HG03354 (cell line): ENCODE results near the gene KNDC1.
"Not testable (repeated sequence)": the region's sequence is repeated elsewhere in the genome, so short reads cannot be mapped to it uniquely, and the experiment has no call there.

Experiments used
- ATAC-seq: cut with Tn5 transposase; IDR thresholded peaks from one replicate; pipeline ENCODE4 v1.9.1; 2021; ENCODE audit warnings: mild to moderate bottlenecking; ENCODE audit not compliant: unreplicated experiment, poor library complexity, severe bottlenecking

KNDC1 gene

DNA sequence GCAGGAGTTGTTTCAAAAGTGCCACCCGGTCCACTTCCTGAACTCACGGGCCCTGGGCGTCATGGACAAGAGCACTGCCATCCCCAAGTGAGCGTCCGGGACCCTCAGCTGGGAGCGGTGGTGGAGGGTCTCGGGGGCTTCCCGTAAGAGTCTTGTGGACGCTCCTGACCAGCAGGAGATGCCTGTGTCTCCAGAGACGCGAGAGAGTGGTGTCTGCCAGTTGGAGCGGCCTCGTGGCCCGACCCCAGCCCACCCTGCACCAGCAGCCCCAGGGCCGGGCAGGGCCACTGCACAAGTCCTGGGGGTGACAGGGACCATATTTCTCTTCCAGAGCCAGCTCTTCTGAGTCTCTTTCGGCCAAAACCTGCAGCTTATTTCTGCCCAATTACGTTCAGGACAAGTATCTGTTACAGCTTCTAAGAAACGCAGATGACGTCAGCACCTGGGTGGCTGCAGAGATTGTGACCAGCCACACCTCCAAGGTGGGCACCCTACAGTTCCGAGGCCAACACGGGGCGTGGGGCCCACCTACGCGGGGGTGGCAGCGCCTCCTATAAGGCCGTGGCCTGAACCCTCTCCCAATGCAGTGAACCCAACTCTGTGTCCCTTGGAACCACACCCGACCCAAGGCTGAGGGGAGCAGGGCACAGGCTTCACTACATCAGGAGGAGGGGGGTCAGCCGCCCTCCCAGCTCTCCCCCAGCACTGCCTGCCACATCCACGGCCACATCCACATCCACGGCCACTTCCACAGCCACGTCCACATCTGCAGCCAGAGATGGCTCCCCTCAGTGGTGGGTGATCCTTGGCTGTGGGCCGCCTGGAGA, 53.8 kb downstream of the KNDC1 start:
- ATAC-seq: no peak

DNA sequence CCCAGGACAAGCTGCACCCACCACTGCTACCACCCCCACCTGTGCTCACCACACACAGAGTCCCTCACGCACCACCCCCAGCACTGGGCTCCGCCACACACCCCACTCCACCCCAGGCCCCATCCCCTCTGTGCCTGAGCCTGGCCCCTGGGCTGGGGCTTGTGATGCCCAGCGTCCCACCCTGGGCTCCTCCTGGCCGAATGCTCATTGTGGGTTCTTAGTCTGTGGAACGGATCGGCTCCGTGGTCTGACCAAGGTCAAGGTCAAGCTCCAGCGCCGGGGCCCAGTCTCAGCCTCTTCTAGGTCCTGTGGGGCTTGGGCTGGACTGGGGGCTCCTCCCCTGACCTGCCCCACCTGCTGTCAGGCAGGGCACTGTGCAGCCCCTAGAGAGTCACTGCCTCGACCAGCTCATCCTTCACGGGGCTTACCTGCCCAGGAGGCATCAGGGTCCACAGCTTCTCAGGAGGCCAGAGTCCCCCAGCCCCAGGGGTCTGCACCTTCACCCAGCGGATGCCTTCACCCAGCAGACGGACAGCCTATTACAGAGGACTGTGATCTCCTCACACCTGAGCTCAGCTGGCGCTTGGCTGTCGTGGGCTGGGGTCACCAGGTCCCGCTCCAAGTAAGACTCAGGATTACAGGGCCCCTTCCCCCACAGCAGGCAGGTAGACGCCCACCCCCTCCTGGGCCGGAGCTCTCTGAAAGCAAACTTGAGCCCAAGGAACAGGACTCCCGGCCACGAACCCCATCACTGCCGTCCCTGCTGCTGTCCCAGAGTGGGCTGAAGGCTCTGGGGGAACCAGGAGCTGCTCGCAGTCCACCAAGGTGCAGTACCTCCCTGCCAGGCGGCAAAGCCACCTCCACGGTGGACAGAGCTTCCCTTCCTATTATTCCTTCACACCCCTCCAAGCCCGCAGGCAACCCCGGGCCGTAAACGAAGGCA, 54.7 kb downstream of the KNDC1 start:
- ATAC-seq: no peak

DNA sequence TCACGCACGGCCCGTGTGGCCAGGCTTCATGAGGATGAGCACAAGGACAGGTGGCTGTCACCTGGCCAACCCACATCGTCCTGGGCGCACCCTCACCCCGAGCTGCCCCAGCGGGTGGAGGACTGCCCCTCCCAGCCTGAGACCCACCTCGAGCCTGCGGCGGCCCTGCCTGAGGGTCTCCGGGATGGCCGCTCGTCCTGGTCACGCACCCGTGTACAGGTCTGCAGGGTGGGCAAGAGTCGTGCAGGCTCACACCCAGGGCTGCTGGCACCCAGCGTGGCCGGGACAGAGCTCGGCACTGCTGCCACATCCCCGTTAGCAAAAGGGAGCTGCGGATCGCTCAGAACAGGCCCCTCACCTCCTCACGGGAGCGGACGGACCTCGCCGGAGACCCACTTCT, 55.6 kb downstream of the KNDC1 start:
- ATAC-seq: no peak

DNA sequence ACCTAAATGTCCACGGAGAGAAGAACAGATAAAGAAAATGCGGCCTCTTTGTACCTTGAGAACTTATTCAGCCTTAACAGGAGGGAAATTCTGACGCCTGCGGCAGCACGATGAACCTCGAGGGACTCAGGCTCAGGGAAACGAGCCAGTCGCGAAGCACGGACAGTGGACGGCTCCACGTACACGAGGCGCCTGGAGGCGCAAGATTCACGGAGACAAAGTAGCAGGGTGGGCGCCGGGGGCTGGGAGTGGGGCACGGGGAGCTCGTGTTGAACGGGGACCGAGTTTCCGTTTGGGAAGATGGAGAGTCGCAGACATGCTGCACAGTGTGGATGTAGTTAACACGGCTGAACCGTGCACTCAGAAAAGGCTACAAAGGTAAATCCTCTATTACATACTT, 56.8 kb downstream of the KNDC1 start:
- no peak for ATAC-seq

DNA sequence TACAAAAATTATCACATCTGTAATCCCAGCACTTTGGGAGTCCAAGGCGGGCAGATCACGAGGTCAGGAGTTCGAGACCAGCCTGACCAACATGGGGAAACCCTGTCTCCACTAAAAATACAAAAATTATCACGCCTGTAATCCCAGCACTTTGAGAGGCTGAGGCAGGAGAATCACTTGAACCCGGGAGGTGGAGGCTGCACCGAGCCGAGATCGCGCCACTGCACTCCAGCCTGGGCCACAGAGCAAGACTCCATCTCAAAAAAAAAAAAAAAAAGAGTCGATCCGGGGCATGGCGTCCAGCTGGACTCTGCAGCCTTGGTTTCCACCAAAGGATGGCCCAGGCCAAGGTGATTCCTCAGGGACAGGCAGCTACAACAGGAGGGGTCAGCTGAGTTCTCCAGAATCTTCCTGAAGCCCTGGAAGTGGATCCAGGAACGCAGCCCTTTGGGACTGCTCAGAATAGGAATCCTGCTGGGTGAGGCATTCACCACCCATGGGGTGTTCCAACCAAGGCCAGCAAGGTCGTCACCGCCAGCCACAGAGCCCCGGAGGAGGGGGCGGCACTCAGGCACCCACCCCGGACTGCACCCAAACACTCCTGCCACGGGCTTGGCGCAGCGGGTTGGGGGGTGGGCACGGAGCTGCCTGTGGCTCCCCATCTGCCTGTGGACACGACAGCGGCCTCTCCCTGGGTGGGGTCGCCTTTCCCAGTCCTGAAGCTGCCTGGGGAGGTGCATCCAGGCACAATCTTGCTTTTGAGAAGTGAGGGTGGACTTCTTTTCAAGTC, 58.0 kb downstream of the KNDC1 start:
- no peak for ATAC-seq

DNA sequence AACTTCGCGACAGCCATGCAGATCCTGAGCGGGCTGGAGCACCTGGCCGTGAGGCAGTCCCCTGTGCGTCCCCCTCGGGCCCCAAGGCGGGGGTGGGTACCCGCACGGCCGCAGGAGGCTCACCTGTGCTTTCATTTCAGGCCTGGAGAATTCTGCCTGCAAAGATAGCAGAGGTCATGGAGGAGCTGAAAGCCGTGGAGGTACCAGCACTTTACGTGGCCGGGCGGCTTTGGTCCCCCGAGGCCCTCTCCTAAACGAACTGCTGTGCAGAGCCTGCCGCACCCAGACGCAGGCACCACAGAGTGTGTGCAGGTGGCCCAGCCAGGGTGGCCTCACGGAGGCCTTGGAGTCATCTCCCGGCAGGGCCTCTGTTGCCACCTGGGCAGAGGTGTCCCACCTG, 58.9 kb downstream of the KNDC1 start:
- no peak for ATAC-seq

DNA sequence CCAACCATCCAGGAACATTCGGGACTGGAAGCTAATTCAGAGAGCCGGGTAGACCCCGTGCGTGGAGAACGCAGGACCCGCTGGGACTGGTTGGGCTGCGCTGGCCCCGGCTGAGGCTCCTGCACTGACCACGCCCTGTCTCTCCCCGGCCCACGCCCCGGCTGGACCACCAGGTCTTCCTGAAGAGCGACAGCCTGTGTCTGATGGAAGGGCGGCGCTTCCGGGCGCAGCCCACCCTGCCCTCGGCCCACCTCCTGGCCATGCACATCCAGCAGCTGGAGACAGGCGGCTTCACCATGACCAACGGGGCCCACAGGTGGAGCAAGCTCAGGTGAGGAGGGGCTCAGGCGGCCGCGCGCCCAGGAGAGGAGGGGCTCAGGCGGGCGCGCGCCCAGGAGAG, 59.8 kb downstream of the KNDC1 start:
- ATAC-seq: no peak

DNA sequence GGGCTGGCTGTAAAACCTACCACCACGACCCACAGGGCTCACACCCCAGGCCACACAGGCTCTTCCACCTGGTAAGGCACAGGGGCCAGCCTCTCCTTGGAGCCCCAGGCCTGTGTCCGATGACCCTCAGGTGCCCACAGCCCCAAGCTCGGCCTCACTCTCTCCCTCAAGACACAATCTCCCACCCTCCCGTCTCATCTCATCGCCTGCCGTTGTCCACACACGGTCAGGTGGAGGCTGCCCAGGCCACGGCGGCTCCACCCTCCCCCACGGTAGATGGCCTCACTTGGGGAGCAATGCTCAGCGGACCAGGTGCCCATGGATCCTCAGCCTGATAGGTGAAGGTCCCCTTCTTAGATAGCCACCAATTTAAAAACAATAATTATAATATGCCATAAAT, 61.3 kb downstream of the KNDC1 start:
- ATAC-seq: no peak

DNA sequence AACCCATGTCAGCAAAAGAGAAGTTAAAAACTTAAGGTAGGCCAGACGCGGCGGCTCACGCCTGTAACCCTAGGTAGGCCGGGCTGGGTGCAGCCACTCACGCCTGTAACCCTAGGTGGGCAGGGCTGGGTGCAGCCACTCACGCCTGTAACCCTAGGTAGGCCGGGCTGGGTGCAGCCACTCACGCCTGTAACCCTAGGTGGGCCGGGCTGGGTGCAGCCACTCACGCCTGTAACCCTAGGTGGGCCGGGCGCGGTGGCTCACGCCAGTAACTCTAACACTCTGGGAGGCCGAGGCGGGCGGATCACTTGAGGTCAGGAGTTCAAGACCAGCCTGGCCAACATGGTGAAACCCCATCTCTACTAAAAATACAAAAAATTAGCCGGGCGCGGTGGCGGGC, 61.7 kb downstream of the KNDC1 start:
- not testable (repeated sequence) for ATAC-seq

DNA sequence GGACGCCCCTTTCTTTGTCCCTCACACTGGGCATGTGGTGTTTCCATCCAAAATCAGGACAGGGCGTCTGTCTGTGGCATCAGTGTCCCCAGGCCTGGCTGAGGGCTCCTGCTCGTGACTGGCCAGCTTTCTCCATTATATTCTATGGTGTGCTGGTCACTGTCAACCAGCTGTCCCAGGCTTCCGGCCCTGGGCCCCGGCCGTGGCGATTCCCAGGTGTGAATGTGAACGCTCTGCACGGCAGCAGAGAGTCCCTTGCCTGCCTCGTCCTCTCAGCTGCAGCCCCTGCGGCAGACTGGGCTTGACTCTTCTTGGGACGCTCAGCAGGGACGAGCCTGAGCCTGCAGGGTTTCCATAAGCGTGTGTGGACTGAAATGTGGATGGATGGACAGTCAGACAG, 64.1 kb downstream of the KNDC1 start:
- ATAC-seq: no peak

DNA sequence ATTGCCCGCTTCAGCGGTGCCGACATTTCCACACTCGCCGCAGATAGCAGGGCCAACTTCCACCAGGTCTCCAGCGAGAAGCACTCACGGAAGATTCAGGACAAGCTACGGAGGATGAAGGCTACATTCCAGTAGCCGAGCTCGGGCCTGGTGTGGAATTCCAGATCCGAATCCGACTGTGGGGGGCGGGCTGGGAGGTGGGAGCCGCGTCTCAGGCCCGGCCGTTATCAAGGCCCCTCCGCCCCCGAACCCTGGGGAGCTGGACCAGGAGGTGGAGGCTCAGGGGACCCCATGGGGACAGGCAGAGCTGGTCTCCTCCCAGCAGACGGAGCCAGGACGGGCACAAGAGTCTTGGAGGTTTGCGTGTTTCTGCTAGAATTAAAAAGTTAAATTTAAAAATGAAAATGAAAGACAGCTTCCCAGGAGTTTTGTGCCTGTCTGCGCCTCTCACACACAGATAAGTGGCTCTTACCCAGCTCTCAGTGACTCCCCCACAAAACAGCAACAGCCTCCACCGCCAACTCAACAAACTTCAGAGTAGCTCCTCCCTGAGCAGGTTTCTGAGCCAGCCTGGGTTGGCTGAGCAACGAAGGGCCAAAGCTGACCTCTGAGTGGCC, 64.8 kb downstream of the KNDC1 start:
- no peak for ATAC-seq

DNA sequence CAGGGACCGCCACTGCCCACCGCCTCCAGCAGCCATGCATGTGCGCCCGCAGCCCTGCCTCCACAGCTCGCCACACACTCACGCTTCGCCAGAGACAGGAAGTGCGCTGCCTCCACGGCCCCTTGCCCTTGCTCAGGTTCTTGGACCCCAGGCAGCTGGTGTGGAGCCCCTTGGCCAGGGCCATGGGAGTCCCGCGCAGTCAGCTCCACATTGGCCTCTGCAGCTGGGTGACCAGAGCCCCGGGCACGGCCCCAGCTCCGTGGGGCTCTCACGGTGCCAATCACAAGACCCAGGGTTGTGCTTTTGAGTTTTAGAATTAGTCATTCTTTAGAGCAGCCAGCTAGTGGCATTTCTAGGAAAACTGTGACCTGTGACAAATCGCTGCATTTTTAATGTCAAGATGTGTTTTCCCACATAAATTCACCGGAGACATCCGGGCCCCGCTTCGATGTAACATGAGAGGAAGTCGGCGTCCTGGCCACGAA, 65.7 kb downstream of the KNDC1 start:
- ATAC-seq: no peak

DNA sequence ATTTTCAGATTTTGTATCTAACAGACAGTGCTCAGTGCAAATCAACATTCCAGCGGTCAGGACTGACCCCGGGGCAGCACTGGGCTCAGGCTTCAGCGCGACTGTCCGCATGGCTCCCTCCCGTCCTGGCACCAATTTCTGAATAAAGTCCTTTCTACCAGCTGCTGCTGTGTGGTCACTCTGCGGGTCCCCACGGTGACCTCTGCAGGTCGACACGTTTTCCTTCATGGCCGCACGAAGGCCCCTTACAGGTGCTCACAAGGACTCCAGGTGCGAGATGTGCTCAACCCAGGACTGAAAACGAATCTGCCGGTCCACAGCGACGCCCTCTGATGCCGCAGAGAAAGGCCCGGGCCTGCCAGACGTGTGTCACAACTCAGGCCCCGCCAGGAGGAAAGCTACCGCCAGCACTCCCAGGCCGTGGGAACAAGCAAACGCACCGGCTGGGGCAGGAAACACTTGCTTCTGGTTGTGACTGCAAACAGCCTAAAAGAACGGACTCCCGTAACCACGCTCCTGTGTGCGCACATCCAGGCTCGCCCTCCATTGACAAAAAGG, 66.3 kb downstream of the KNDC1 start:
- no peak for ATAC-seq

DNA sequence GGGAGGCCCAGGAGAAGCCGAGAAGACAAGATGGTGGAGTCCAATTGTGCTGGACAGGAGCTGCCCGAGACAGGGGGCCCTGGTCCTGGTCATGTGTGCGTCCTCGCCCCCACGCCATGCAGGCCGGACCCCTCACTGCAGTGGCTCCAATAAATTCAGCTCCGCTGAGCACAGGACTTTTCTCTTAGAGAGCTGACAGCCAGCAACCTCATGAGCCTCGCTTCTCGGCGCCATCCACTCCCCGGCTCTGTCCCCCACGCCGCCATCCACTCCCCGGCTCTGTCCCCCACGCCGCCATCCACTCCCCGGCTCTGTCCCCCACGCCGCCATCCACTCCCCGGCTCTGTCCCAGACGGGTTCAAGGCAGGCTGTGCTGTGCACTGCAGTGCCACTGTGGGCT, 67.2 kb downstream of the KNDC1 start:
- no peak for ATAC-seq

DNA sequence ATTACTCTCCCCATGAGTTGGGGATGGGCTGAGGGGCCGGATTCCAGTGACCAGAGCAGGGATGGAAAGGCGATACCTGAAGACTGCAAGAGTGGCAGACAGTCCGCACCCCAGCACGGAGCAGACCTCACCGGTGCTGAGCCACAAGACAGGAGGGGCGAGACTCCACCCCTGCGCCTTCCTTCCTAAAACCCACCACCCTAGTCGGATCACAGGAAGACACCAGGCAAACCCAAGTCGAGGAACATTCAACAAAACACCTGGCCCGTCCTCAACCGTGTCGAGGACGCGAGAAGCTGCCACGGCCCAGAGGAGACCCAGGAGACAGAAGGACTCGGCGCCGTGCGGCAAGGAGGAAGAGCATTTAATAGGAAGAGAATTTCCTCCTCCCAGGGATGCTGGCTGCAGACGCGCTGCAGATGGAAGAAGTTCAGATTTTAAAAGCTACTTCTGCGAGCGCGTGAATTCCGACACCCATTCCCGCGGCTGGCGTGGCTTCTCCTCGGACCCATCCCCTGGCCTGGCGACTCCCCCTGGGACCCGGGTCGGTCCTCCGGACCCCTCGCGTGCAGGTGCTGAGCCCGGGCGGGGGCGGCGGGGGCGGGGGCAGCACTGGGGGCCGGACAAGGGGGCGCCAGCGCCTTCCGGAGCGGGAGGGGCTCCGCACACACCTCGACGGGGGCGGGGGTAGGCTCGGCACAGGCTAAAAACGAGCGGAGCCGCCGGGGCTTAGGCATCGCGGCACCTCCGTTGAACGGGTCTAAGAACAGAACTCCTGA, 69.4 kb downstream of the KNDC1 start:
- ATAC-seq: no peak

DNA sequence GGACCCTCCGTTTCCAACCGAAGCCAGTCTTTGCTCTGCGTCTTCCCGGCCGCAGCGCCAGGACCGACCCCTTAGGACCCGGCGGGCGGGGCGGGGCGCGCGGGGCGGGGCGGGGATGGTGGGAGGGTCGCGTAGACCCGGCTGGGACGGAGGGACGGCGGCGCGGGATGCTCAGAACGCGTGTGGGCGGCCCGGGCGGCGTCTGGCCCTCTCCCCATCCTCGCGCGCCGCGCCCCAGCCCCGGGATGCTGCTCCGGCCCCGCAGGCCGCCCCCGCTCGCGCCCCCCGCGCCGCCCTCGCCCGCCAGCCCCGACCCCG, 70.0 kb downstream of the KNDC1 start, which contains the start of gene UTF1:
Gene UTF1 (plus strand): TSS at position 174 of the 318 bp plus-strand sequence. CDS start 72 bp downstream, at position 246.
- no peak for ATAC-seq

DNA sequence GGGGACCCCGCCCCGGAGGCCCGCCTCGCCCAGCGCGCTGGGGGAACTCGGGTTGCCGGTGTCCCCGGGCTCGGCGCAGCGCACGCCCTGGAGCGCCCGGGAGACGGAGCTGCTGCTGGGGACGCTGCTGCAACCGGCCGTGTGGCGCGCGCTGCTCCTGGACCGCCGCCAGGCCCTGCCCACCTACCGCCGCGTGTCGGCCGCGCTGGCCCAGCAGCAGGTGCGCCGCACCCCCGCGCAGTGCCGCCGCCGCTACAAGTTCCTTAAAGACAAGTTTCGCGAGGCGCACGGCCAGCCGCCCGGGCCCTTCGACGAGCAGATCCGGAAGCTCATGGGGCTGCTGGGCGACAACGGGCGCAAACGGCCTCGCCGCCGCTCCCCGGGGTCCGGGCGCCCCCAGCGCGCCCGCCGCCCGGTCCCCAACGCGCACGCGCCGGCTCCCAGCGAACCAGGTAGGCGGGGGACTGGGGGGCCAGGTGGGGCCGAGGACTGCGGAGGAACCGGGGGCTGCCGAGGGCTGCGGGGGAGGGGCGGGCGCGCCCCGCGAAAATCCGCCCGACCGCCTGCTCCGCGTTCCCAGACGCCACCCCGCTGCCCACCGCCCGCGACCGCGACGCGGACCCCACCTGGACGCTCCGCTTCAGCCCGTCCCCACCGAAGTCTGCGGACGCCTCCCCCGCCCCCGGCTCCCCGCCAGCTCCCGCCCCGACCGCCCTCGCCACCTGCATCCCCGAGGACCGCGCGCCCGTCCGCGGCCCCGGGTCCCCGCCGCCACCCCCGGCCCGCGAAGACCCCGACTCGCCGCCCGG, 70.6 kb downstream of the KNDC1 start:
- ATAC-seq: no peak
